Endodermal cell (in vitro differentiated cells): ENCODE measurements around the gene GNG13. TPM values are rescaled to one million over a fixed set of nuclear protein-coding genes. Genes with fewer than 3 reads are reported as not detected.

Experiments used
- DNase-seq: peaks from one replicate; pipeline ENCODE4 v3.0.0-alpha.2; 2017
- H3K27ac ChIP-seq: 2 replicates; pipeline ENCODE4 v1.5.1; 2013; ENCODE audit warnings: mild to moderate bottlenecking, low read depth, low read length, moderate library complexity
- H3K27me3 ChIP-seq: 2 replicates; pipeline ENCODE4 v1.6.1; 2013; ENCODE audit warnings: mild to moderate bottlenecking, low read length, moderate library complexity; ENCODE audit not compliant: insufficient read depth, control insufficient read depth, poor library complexity, severe bottlenecking
- H3K36me3 ChIP-seq: 2 replicates; pipeline ENCODE4 v1.7.0; 2013; ENCODE audit warnings: mild to moderate bottlenecking, low read length, moderate library complexity; ENCODE audit not compliant: control insufficient read depth, insufficient read depth
- H3K4me1 ChIP-seq: one replicate; pipeline ENCODE4 v1.7.0; 2013; ENCODE audit warnings: low read length; ENCODE audit not compliant: control insufficient read depth, insufficient read depth
- H3K4me3 ChIP-seq: 2 replicates; pipeline ENCODE4 v1.5.1; 2013; ENCODE audit warnings: mild to moderate bottlenecking, low read length, moderate library complexity
- H3K9ac ChIP-seq: 2 replicates; pipeline ENCODE4 v1.6.1; 2013; ENCODE audit warnings: mild to moderate bottlenecking, low read length, moderate library complexity; ENCODE audit not compliant: poor library complexity, severe bottlenecking; ENCODE audit errors: extremely low read depth
- H3K9me3 ChIP-seq: 2 replicates; pipeline ENCODE4 v1.6.1; 2013; ENCODE audit warnings: mild to moderate bottlenecking, low read length, moderate library complexity; ENCODE audit not compliant: control insufficient read depth
- H3K27ac Mint-ChIP-seq: 2 replicates; pipeline ENCODE4 v1.8.0; 2020; ENCODE audit warnings: mixed read lengths
- H3K27me3 Mint-ChIP-seq: 2 replicates; pipeline ENCODE4 v1.8.0; 2021; ENCODE audit warnings: mild to moderate bottlenecking, mixed read lengths; ENCODE audit not compliant: insufficient read depth
- H3K36me3 Mint-ChIP-seq: 2 replicates; pipeline ENCODE4 v1.8.0; 2020; ENCODE audit warnings: low read depth, mixed read lengths
- H3K4me1 Mint-ChIP-seq: 2 replicates; pipeline ENCODE4 v1.8.0; 2020; ENCODE audit warnings: mixed read lengths
- H3K4me3 Mint-ChIP-seq: 2 replicates; pipeline ENCODE4 v1.8.0; 2020; ENCODE audit warnings: mild to moderate bottlenecking, moderate library complexity, mixed read lengths
- H3K9me3 Mint-ChIP-seq: 2 replicates; pipeline ENCODE4 v1.8.0; 2020; ENCODE audit warnings: mild to moderate bottlenecking, mixed read lengths
- CTCF ChIP-seq: fragments of 200-600 bp; sonication (generic); conservative IDR thresholded peaks from 2 replicates; pipeline ENCODE4 v1.5.0; 2021; ENCODE audit warnings: antibody characterized with exemption, mild to moderate bottlenecking
- WGBS, 2 experiments: methylation state at CpG; one replicate each; pipeline versions ENCODE4 v1.1.5 to v1.1.7; 2013; ENCODE audit warnings: missing lambda C conversion rate in 2 of 2, mixed read lengths in 1 of 2; ENCODE audit not compliant: insufficient coverage in 1 of 2, insufficient read length in 1 of 2; 5-methylcytosine and 5-hydroxymethylcytosine counted together
- total RNA-seq, 2 donors: library from RNA; stranded (reverse); fragmentation: NEBNext Ultra II Directional in 1 of 2; extraction: Animal tissue kit (Norgen Biotek cat#: 25700) in 1 of 2; gene quantifications; 2 replicates in 1 of 2; 3 replicates in 1 of 2; pipeline ENCODE4 v1.2.1, GENCODE V29; 2021

The GNG13 gene
- total RNA-seq, 2 donors from 2014 or later, result not detected

- Mint-ChIP-seq H3K36me3 (no peaks in the 10 kb centered on the region), H3K9me3 (no peaks in the 10 kb centered on the region), H3K4me1 (no peaks in the 10 kb centered on the region), H3K4me3 (no peak overlapping the region), H3K27ac (no peak overlapping the region), H3K27me3 (no peaks in the 10 kb centered on the region)
- Histone ChIP-seq H3K27ac (no peak overlapping the region), H3K4me1 (no peaks in the 10 kb centered on the region), H3K27me3 (no peaks in the 10 kb centered on the region), H3K9ac (no peak overlapping the region), H3K9me3 (no peaks in the 10 kb centered on the region), H3K36me3 (no peaks in the 10 kb centered on the region), H3K4me3 (no peak overlapping the region)
- DNase-seq, result no peak
- TF ChIP-seq CTCF, result no peak
- WGBS, 2 experiments, result 89 to 95% methylated on average over 20 to 22 of the region's 22 CpGs
These were observed 23.7 kb upstream of the GNG13 start for GRCh38 chr16:824194-824593.

- no peaks in the 10 kb centered on the region for H3K36me3 ChIP-seq
- Mint-ChIP-seq H3K36me3 (no peaks in the 10 kb centered on the region), H3K9me3 (no peaks in the 10 kb centered on the region), H3K27me3 (no peaks in the 10 kb centered on the region), H3K4me3 (no peak overlapping the region), H3K4me1 (no peaks in the 10 kb centered on the region), H3K27ac (no peak overlapping the region)
- no peak overlapping the region for H3K27ac ChIP-seq
- H3K27me3 ChIP-seq, result no peaks in the 10 kb centered on the region
- no peak for DNase-seq
- 91% methylated on average over 7 to 9 of the region's 9 CpGs for WGBS, 2 experiments
- no peak for TF ChIP-seq CTCF
- H3K9ac ChIP-seq, result no peak overlapping the region
- no peak overlapping the region for H3K4me3 ChIP-seq
- H3K9me3 ChIP-seq, result no peaks in the 10 kb centered on the region
- H3K4me1 ChIP-seq, result no peaks in the 10 kb centered on the region
These were observed 22.4 kb upstream of the GNG13 start for GRCh38 chr16:822909-823297.

GRCh38 chr16:822174-822908, 21.8 kb upstream of the GNG13 start:
- no peak for DNase-seq
- Mint-ChIP-seq H3K4me3 (no peak overlapping the region), H3K36me3 (no peaks in the 10 kb centered on the region), H3K9me3 (no peaks in the 10 kb centered on the region), H3K4me1 (no peaks in the 10 kb centered on the region), H3K27ac (no peak overlapping the region), H3K27me3 (no peaks in the 10 kb centered on the region)
- TF ChIP-seq CTCF, result no peak
- Histone ChIP-seq H3K4me1 (no peaks in the 10 kb centered on the region), H3K4me3 (no peak overlapping the region), H3K36me3 (no peaks in the 10 kb centered on the region), H3K27me3 (no peaks in the 10 kb centered on the region), H3K9ac (no peak overlapping the region), H3K9me3 (no peaks in the 10 kb centered on the region), H3K27ac (no peak overlapping the region)
- 93 to 98% methylated on average over 13 to 21 of the region's 21 CpGs for WGBS, 2 experiments
